Activated naive CD8-positive, alpha-beta T cell treated with anti-CD3 and anti-CD28 coated beads for 36 hours (primary cell): ENCODE measurements around the gene SPCS2. TPM values are rescaled to one million over a fixed set of nuclear protein-coding genes. Genes with fewer than 3 reads are reported as not detected.

ENCODE experiments used
- total RNA-seq, 2 experiments: library from RNA; stranded (reverse); gene quantifications; one replicate each; pipeline ENCODE4 v1.2.3, GENCODE V29; 2021

Gene SPCS2
- total RNA-seq, 2 experiments from 2014 or later, result 137 to 139 TPM

Other genes with a start within 250 kb of the SPCS2 start
- gene CHRDL2, start 217.8 kb upstream of the SPCS2 start, total RNA-seq, result not detected
- 10 to 100 TPM; 12.4 to 13.3 TPM for gene RNF169, start 200.4 kb upstream of the SPCS2 start, total RNA-seq
- 10 to 100 TPM; 23.7 to 25.2 TPM for gene XRRA1, start 175 bp upstream of the SPCS2 start, total RNA-seq
- gene NEU3, start 39.7 kb downstream of the SPCS2 start, total RNA-seq, result 10 to 100 TPM; 13.0 to 13.1 TPM
- not detected for gene OR2AT4, start 147.6 kb downstream of the SPCS2 start, total RNA-seq
- not detected for gene SLCO2B1, start 201.8 kb downstream of the SPCS2 start, total RNA-seq